ENCODE results near the gene SLC7A10. TPM values are rescaled to one million over a fixed set of nuclear protein-coding genes. Genes with fewer than 3 reads are reported as not detected.

SLC7A10 gene
- polyA plus RNA-seq, 1 donor from 2014 or later = not detected

- H3K27me3 ChIP-seq (ENCODE audit: insufficient read depth, low read depth, low read length) = no peaks in the 10 kb centered on the region
- H3K4me2 ChIP-seq (ENCODE audit: low read length) = no peak overlapping the region
- no peaks in the 10 kb centered on the region for H3K9me3 ChIP-seq (ENCODE audit: low read length)
- no peak overlapping the region for H3K4me3 ChIP-seq (ENCODE audit: low read length)
- no peak overlapping the region for H3K27ac ChIP-seq (ENCODE audit: low read length)
- no peak overlapping the region for H2AFZ ChIP-seq (ENCODE audit: low read depth, low read length)
- no peaks in the 10 kb centered on the region for H3K36me3 ChIP-seq (ENCODE audit: insufficient read depth, low read length)
- TF ChIP-seq TAF1 (IDR thresholded peaks at IDR 0.05; ENCODE audit: low read depth) = no peak
- TF ChIP-seq EZH2 (IDR thresholded peaks at IDR 0.05; ENCODE audit: borderline replicate concordance, insufficient read depth, low read length, poor library complexity, severe bottlenecking) = no peak
- TF ChIP-seq EP300 (conservative IDR thresholded peaks at IDR 0.05; ENCODE audit: poor library complexity, severe bottlenecking) = no peak
- TF ChIP-seq CTCF (IDR thresholded peaks at IDR 0.05; ENCODE audit: poor library complexity, severe bottlenecking) = no peak
- TF ChIP-seq RAD21 (conservative IDR thresholded peaks at IDR 0.05) = no peak
- TF ChIP-seq MXI1 (conservative IDR thresholded peaks at IDR 0.05; ENCODE audit: poor library complexity, severe bottlenecking) = no peak
- no peak for TF ChIP-seq SMC3 (conservative IDR thresholded peaks at IDR 0.05; ENCODE audit: poor library complexity)
- H3F3A ChIP-seq (ENCODE audit: insufficient read depth, low read length, poor library complexity, severe bottlenecking) = no peaks in the 10 kb centered on the region
- H3K79me2 ChIP-seq (replicated peaks; ENCODE audit: insufficient read depth, low read length) = no peaks in the 10 kb centered on the region
- no peaks in the 10 kb centered on the region for H4K20me1 ChIP-seq (ENCODE audit: insufficient read depth)
- H3K9me2 ChIP-seq (ENCODE audit: insufficient read depth, low read length) = no peaks in the 10 kb centered on the region
- H3K9ac ChIP-seq (ENCODE audit: low read length) = no peak overlapping the region
These were observed 32.2 kb upstream of the SLC7A10 start for GRCh38 chr19:33257828-33258227.

- Histone ChIP-seq H3K4me2 (ENCODE audit: low read length) (no peak overlapping the region), H3K27me3 (ENCODE audit: insufficient read depth, low read depth, low read length) (no peaks in the 10 kb centered on the region), H3K9ac (ENCODE audit: low read length) (no peak overlapping the region), H2AFZ (ENCODE audit: low read depth, low read length) (no peak overlapping the region), H4K20me1 (ENCODE audit: insufficient read depth) (no peaks in the 10 kb centered on the region), H3K36me3 (ENCODE audit: insufficient read depth, low read length) (no peaks in the 10 kb centered on the region), H3K27ac (ENCODE audit: low read length) (no peak overlapping the region), H3K79me2 (replicated peaks; ENCODE audit: insufficient read depth, low read length) (no peaks in the 10 kb centered on the region), H3K4me3 (ENCODE audit: low read length) (no peak overlapping the region), H3K9me3 (ENCODE audit: low read length) (no peaks in the 10 kb centered on the region), H3F3A (ENCODE audit: insufficient read depth, low read length, poor library complexity, severe bottlenecking) (no peaks in the 10 kb centered on the region), H3K9me2 (ENCODE audit: insufficient read depth, low read length) (no peaks in the 10 kb centered on the region)
- TF ChIP-seq TAF1 (IDR thresholded peaks at IDR 0.05; ENCODE audit: low read depth) = no peak
- TF ChIP-seq EP300 (conservative IDR thresholded peaks at IDR 0.05; ENCODE audit: poor library complexity, severe bottlenecking) = no peak
- no peak for TF ChIP-seq MXI1 (conservative IDR thresholded peaks at IDR 0.05; ENCODE audit: poor library complexity, severe bottlenecking)
- TF ChIP-seq SMC3 (conservative IDR thresholded peaks at IDR 0.05; ENCODE audit: poor library complexity) = no peak
- no peak for TF ChIP-seq EZH2 (IDR thresholded peaks at IDR 0.05; ENCODE audit: borderline replicate concordance, insufficient read depth, low read length, poor library complexity, severe bottlenecking)
- TF ChIP-seq REST (IDR thresholded peaks at IDR 0.05; ENCODE audit: borderline replicate concordance) = no peak
- TF ChIP-seq POLR2AphosphoS5 (IDR thresholded peaks at IDR 0.05) = no peak
- no peak for TF ChIP-seq CTCF (IDR thresholded peaks at IDR 0.05; ENCODE audit: poor library complexity, severe bottlenecking)
These were observed 30.6 kb upstream of the SLC7A10 start for GRCh38 chr19:33256261-33256660.

Data from neural cell (in vitro differentiated cells).